AG10803 (cell line): ENCODE data around the gene TRIM16.
"Not testable (repeated sequence)": the region's sequence is repeated elsewhere in the genome, so short reads cannot be mapped to it uniquely, and the experiment has no call there.

Experiments
- DNase-seq: peaks from one replicate; pipeline ENCODE4 v3.0.0; 2010; ENCODE audit warnings: low read depth
- H3K4me3 ChIP-seq: 2 replicates; pipeline ENCODE4 v1.5.1; 2011; ENCODE audit warnings: mild to moderate bottlenecking, low read length, control low read depth

TRIM16 gene

DNA sequence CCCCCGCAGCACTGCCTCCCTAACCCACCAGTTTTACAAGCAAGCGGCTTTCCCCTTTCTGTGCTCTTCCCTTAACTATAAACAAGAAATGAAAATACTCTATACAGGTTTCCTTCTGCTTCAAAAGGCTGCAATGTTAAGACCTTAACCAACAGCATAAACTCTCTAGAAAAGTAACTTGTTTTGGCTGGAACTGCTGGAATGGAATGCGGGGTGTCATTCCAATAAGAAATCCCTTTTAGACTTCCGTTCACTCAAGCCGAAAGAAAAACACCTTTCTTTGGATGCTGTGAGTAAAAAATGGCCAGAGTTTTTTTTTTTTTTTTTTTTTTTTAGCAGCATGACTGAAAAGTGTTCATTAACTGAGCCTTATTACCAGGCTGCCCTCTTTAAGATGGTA, 92.1 kb downstream of the TRIM16 start:
- DNase-seq, H3K4me3 ChIP-seq: not testable (repeated sequence)

DNA sequence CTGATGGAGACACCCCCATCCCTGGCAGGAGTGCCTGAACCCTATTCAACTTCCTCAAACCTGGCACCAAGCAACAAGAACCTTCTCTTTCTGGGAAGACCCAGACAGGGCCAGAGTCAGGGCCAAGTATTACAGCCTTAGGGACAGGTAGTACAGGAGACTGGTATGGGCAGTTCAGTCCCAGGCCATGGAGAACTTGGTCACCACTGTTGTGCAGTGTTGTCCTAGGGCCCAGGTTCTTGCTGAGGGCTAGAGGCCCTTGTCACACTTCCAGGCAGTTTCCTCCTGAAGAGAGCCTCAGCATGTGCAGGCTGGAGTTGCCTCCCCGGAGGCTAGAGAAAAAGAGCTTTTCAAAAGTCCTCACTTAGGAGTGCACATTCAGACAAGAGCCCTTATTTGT, 93.3 kb downstream of the TRIM16 start:
- not testable (repeated sequence) for H3K4me3 ChIP-seq, DNase-seq

DNA sequence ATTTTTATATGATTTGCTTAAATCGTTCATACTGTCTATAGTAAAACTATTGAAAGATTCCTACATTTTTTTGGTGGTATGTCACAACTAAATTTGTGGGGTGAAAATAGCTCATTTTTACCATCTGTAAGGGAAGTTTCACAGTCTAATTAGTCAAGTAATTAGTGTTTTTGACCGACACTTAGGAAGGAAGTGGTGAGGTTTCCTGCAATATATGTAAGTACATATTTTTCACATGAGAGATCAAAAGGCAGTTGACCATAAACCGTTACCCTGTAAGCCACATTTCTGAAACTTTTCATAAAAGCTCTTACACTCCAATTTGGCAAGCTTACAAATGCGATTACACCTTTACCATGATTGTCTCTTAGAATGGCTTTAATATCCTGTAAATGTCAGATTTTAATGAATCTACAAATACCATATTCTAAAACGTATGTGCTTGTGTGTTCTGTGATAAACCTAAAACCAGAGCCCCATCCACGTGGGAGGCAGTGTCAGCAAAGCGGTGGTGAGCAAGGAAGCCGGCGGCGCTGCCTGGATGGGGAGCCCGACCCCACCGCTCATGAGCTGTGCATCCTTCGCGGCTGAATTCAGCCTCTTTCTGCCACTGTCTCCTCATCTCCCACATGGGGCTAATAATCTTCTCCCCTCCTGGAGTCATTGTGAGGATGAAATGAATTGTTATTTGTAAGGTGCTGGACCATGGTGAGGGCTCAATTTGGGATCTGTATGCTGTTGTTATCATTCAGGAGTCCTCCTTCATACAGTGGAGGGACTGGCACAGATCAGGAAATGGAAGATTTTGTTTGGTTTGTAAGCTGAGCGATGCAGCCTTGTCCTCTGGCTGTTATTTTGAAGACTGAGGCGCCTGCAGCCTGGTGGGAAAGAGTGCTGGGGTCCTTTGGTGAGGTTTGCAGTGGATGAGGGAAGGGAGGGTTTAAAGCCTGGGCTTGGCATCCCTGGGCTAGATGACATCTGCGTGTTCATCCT, 94.3 kb downstream of the TRIM16 start:
- not testable (repeated sequence) for H3K4me3 ChIP-seq, DNase-seq

DNA sequence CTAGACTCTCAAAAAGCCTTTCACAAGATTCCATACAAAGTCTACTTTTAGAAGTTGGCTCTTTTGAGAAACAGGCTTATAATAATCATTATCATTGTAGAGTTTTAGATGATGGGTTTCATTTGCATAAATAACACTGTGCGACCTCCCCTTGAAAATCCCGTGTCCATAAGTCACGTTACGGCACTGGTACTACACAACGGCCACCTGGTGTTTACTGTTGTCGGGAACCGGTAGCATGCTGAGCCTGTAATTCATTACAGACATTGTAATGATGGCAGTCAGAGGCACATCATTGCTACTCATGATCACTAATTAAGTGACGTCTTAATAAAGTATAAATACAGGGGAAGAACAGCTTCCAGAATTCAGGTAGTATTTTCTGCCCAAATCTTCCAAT, 96.1 kb downstream of the TRIM16 start:
- not testable (repeated sequence) for H3K4me3 ChIP-seq, DNase-seq

DNA sequence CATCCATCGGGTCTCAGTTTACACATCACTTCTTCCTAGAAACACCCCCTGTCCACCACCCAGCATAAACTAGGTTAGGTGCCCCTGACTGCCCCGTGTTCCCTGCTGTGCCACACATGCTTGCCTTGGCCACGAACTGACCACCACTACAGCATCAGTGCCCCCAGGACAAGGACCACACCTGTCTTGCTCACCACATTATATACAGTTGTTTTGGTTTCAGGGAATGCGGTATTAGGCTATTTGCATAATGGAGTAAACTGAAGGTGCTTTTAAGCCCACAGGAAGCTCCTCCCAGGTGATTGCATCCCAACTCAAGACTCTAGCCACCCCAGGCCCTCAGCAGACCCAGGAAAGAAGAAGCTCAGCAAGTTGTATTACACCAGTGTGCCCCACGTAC, 100.8 kb downstream of the TRIM16 start:
- not testable (repeated sequence) for H3K4me3 ChIP-seq, DNase-seq

DNA sequence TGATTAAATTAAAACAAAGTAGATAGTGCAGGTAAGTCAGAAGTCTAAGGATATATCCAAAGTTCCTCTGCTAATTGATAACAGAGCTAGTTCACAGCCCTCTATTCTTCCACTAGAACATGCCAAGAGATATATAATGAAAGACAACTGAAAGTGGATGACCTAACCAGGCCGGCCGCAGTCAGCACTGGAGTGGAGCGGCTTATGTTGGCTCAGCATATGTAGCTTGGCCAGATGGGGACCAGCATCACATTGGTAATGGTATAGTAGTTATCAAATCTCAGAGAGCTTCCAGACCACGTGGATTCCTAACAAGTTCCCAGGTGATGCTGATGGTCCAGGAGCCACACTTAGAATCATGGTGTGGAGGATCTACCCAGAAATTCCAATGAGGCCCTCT, 102.6 kb downstream of the TRIM16 start:
- DNase-seq, H3K4me3 ChIP-seq: not testable (repeated sequence)
